GM12878 (cell line): ENCODE measurements around the gene RAB44. TPM values are rescaled to one million over a fixed set of nuclear protein-coding genes. Genes with fewer than 3 reads are reported as not detected.

Experiments used
- ATAC-seq: fragments of 200-7000 bp; cut with Tn5 transposase; 3 replicates; pipeline ENCODE4 v1.9.1; 2020; ENCODE audit warnings: mild to moderate bottlenecking, moderate library complexity
- BruUV-seq: library from RNA; stranded (reverse); fragments of 400-500 nt; replicated peaks from 2 replicates; lab custom pipeline; 2021; lab: Mats Ljungman, UMichigan
- CTCF ChIA-PET: fragments of 300-600 bp; sonication (Branson Sonifier 250); formaldehyde crosslinking; extraction: SDS; loops from one replicate; lab custom pipeline; 2021; ENCODE audit warnings: inconsistent platforms; lab: Yijun Ruan, JAX
- POLR2A ChIA-PET: fragments of 350-600 bp; formaldehyde crosslinking; extraction: SDS; loops from one replicate; lab custom pipeline; 2021; ENCODE audit warnings: inconsistent platforms; lab: Charles Lee
- RAD21 ChIA-PET: fragments of 300-600 bp; sonication (Branson Sonifier 250); formaldehyde crosslinking; loops from one replicate; lab custom pipeline; 2023; ENCODE audit warnings: antibody characterized with exemption; ENCODE audit not compliant: unreplicated experiment; lab: Charles Lee
- SMC1A ChIA-PET: fragments of 300-600 bp; sonication (Branson Sonifier 250); formaldehyde crosslinking; loops from one replicate; lab custom pipeline; 2023; ENCODE audit not compliant: unreplicated experiment, uncharacterized antibody; lab: Charles Lee
- DNase-seq: peaks from one replicate; pipeline ENCODE4 v3.0.0-alpha.2; 2011; ENCODE audit warnings: low read depth, low spot score
- FAIRE-seq: peaks from 3 replicates; lab custom pipeline; 2011; peaks lifted over from hg19 to GRCh38; lab: Jason Lieb, UNC
- H2AFZ ChIP-seq: 2 replicates; pipeline ENCODE4 v1.6.0; 2011; ENCODE audit warnings: low read depth, low read length, control low read depth; ENCODE audit not compliant: control insufficient read depth
- H3K27ac ChIP-seq: 2 replicates; pipeline ENCODE4 v1.5.1; 2011; ENCODE audit warnings: control low read depth; ENCODE audit not compliant: control insufficient read depth, insufficient read depth
- H3K27me3 ChIP-seq, 2 experiments: replicated peaks in 1 of 2; 2 replicates each; pipeline versions ENCODE4 v1.6.0 to v1.6.1; 2011; ENCODE audit warnings: low read length in 1 of 2; ENCODE audit not compliant: control insufficient read depth in 2 of 2, insufficient read depth in 2 of 2
- H3K36me3 ChIP-seq, 2 experiments: 2 replicates each; pipeline ENCODE4 v1.5.1; 2011; ENCODE audit warnings: low read length in 1 of 2; ENCODE audit not compliant: control insufficient read depth in 2 of 2, insufficient read depth in 2 of 2
- H3K4me1 ChIP-seq: 2 replicates; pipeline ENCODE4 v1.6.1; 2011; ENCODE audit warnings: mild to moderate bottlenecking, low read length, moderate library complexity, mixed read lengths; ENCODE audit not compliant: control insufficient read depth, insufficient read depth
- H3K4me2 ChIP-seq: 2 replicates; pipeline ENCODE4 v1.6.0; 2011; ENCODE audit warnings: control low read depth; ENCODE audit not compliant: control insufficient read depth, insufficient read depth
- H3K4me3 ChIP-seq: fragments of 200-600 bp; sonication (generic); 2 replicates; pipeline ENCODE4 v1.5.1; 2016
- H3K79me2 ChIP-seq: 2 replicates; pipeline ENCODE4 v1.6.0; 2011; ENCODE audit warnings: low read length; ENCODE audit not compliant: control insufficient read depth, insufficient read depth
- H3K9ac ChIP-seq: 2 replicates; pipeline ENCODE4 v1.8.0; 2011; ENCODE audit warnings: low read length, control low read depth, mixed read lengths; ENCODE audit not compliant: control insufficient read depth, insufficient read depth
- H3K9me3 ChIP-seq: replicated peaks from 3 replicates; pipeline ENCODE4 v1.5.1; 2011; ENCODE audit warnings: mild to moderate bottlenecking, low read length; ENCODE audit not compliant: control insufficient read depth, insufficient read depth
- H4K20me1 ChIP-seq: 2 replicates; pipeline ENCODE4 v1.6.0; 2011; ENCODE audit not compliant: control insufficient read depth, insufficient read depth
- ATF2 ChIP-seq: IDR thresholded peaks from 2 replicates; pipeline ENCODE4 v1.6.1; 2012; ENCODE audit warnings: low read length, inconsistent platforms
- ATF3 ChIP-seq: IDR thresholded peaks from 2 replicates; pipeline ENCODE4 v1.6.1; 2011; ENCODE audit warnings: low read depth, mild to moderate bottlenecking, low read length, moderate library complexity, borderline replicate concordance; ENCODE audit errors: extremely low read depth
- BACH1 ChIP-seq: fragments of 450-650 bp; IDR thresholded peaks from 2 replicates; pipeline ENCODE4 v1.6.1; 2017; ENCODE audit warnings: mild to moderate bottlenecking, borderline replicate concordance
- ETV6 ChIP-seq, 2 experiments: fragments of 450-650 bp in 1 of 2; IDR thresholded peaks in 1 of 2; conservative IDR thresholded peaks in 1 of 2; 2 replicates each; pipeline ENCODE4 v1.6.1; 2014; ENCODE audit warnings: antibody characterized with exemption in 1 of 2, borderline replicate concordance in 1 of 2, low read depth in 1 of 2, mild to moderate bottlenecking in 1 of 2, moderate library complexity in 1 of 2
- IKZF2 ChIP-seq, 2 experiments: fragments of 450-650 bp; IDR thresholded peaks; 2 replicates each; pipeline ENCODE4 v1.6.1; 2017; ENCODE audit warnings: mild to moderate bottlenecking in 2 of 2, moderate library complexity in 2 of 2
- KDM1A ChIP-seq: fragments of 200-600 bp; sonication (generic); IDR thresholded peaks from 2 replicates; pipeline ENCODE4 v1.6.1; 2016; ENCODE audit warnings: borderline replicate concordance
- NFXL1 ChIP-seq: fragments of 450-650 bp; IDR thresholded peaks from 2 replicates; pipeline ENCODE4 v1.6.1; 2017; ENCODE audit warnings: antibody characterized with exemption, mild to moderate bottlenecking, borderline replicate concordance
- PML ChIP-seq: IDR thresholded peaks from 2 replicates; pipeline ENCODE4 v1.6.1; 2012; ENCODE audit warnings: low read length, inconsistent platforms
- RFX5 ChIP-seq: IDR thresholded peaks from 2 replicates; pipeline ENCODE4 v1.6.1; 2011; ENCODE audit warnings: low read depth, low read length, improper control_type of control experiment
- SIN3A ChIP-seq: IDR thresholded peaks from 2 replicates; pipeline ENCODE4 v1.6.1; 2012; ENCODE audit warnings: low read depth, low read length, improper control_type of control experiment
- SPI1 ChIP-seq: IDR thresholded peaks from 2 replicates; pipeline ENCODE4 v1.6.1; 2011; ENCODE audit warnings: low read depth, mild to moderate bottlenecking, low read length, moderate library complexity, borderline replicate concordance; ENCODE audit not compliant: insufficient read depth
- ZZZ3 ChIP-seq: IDR thresholded peaks from 2 replicates; pipeline ENCODE4 v1.6.1; 2011; ENCODE audit warnings: low read depth; ENCODE audit not compliant: control insufficient read depth, insufficient read length
- WGBS: methylation state at CpG from one replicate; pipeline ENCODE4 v1.1.6; 2016; ENCODE audit warnings: low lambda C conversion rate; ENCODE audit not compliant: insufficient replicate concordance, insufficient coverage; ENCODE audit errors: missing lambda C conversion rate; 5-methylcytosine and 5-hydroxymethylcytosine counted together
- in situ Hi-C: fragments of 300-500 bp; cut with MboI; formaldehyde crosslinking; loops from 9 replicates; pipeline ENCODE4 v1.14.3; 2018; ENCODE audit warnings: mixed read lengths
- intact Hi-C: fragments of 100-400 bp; cut with micrococcal nuclease; formaldehyde crosslinking; loops from one replicate; pipeline ENCODE4 v1.14.2; 2022; ENCODE audit not compliant: unreplicated experiment
- polyA plus RNA-seq, 11 experiments: library from polyadenylated mRNA; depleted of rRNA in 4 of 11; unstranded in 6 of 11; stranded (reverse) in 5 of 11; fragments of >200 nt; fragmentation: Nextera tagmentation in 4 of 11; fragmentation: Illumina TruSeq in 1 of 11; extraction: Ambion mirVana in 4 of 11; extraction: Trizol in 1 of 11; gene quantifications; 1 replicate in 1 of 11; 2 replicates in 10 of 11; pipeline versions ENCODE4 v1.2.1 to v1.2.3, GENCODE V29; 2011 to 2016; ENCODE audit warnings: inconsistent platforms in 2 of 11, missing spikeins in 2 of 11, low read depth in 1 of 11
- total RNA-seq, 4 experiments: library from RNA; depleted of rRNA in 3 of 4; stranded (reverse); fragments of >200 nt in 3 of 4; fragmentation: Illumina TruSeq in 1 of 4; extraction: Trizol in 1 of 4; gene quantifications; 2 replicates each; pipeline versions ENCODE4 v1.2.1 to v1.2.3, GENCODE V29; 2013 to 2021
- TF ChIP-seq, protein P1 (sequence below), 3 experiments: IDR thresholded peaks in 2 of 3; conservative IDR thresholded peaks in 1 of 3; 2 replicates each; pipeline ENCODE4 v1.5.1; 2011; ENCODE audit warnings: low read depth in 3 of 3, low read length in 3 of 3, mild to moderate bottlenecking in 3 of 3, control low read depth in 2 of 3, moderate library complexity in 2 of 3, inconsistent platforms in 1 of 3, mixed read lengths in 1 of 3; ENCODE audit not compliant: control insufficient read depth in 2 of 3, insufficient read depth in 1 of 3; ENCODE audit errors: extremely low read depth in 1 of 3
- TF ChIP-seq, protein P2 (sequence below): IDR thresholded peaks from 2 replicates; pipeline ENCODE4 v1.6.1; 2011; ENCODE audit warnings: borderline replicate concordance, low read depth, mild to moderate bottlenecking, moderate library complexity, low read length; ENCODE audit not compliant: insufficient read depth, poor library complexity, severe bottlenecking

The RAB44 gene
- total and polyA plus RNA-seq, 10 of the 15 experiments (the other 5 are each of a cell fraction or from before 2014, with no cell fraction given) = 0.01 to 0.08 (median 0.05) TPM; not detected in 2

DNA sequence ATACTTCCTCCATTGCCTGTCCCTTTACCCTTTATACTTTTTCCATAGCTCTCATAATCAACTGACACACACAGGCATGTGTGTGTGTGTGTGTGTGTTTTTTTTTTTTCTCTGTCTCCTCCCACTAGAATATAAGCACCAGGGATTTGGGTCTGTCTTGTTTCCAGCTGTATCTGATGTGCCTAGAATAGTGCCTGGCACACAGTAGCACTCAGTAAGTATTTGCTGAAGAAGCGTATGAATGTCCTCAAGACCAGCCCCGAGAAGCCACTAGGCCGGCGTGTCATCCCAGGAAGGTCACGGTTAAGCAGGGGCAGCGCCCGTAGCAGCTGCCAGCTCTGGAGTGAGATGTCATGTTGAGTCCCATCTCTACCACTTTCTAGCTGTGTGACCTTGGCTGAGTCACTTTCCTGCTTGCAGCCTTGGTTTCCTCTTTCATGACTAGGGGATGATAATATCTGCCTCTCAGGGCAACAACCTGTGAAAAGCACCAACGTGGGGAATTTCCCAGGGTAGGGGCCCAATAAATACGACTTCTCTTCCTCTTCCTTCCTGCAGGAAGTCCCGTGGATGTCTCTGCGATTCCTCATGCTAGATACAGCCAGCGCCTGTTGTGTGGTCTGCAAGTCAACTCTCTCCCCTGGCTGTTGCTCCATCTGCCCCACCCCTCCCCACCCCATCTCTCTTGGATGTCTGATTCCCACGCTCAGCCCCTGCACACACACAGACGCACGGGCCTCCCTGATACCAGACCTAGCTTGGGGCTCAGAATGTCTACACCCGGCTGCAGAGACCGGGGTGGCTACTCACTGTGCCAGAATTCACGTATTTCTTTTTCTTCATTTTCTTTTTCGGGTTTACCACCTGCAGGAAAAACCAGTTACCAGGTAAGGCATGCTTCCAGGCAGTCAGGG lies 58.1 kb downstream of the RAB44 start:
- in situ Hi-C loops = no loop called here
- H3K4me2 ChIP-seq = peak overlapping the region; percentile 99
- TF ChIP-seq, protein P1, sequence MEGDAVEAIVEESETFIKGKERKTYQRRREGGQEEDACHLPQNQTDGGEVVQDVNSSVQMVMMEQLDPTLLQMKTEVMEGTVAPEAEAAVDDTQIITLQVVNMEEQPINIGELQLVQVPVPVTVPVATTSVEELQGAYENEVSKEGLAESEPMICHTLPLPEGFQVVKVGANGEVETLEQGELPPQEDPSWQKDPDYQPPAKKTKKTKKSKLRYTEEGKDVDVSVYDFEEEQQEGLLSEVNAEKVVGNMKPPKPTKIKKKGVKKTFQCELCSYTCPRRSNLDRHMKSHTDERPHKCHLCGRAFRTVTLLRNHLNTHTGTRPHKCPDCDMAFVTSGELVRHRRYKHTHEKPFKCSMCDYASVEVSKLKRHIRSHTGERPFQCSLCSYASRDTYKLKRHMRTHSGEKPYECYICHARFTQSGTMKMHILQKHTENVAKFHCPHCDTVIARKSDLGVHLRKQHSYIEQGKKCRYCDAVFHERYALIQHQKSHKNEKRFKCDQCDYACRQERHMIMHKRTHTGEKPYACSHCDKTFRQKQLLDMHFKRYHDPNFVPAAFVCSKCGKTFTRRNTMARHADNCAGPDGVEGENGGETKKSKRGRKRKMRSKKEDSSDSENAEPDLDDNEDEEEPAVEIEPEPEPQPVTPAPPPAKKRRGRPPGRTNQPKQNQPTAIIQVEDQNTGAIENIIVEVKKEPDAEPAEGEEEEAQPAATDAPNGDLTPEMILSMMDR (IDR thresholded peaks at IDR 0.05 in 2 of 3, conservative IDR thresholded peaks at IDR 0.05 in 1 of 3; ENCODE audit: control insufficient read depth in 2 of 3, extremely low read depth in 1 of 3, insufficient read depth in 1 of 3, low read depth in 3 of 3, low read length in 3 of 3) = no peak
- TF ChIP-seq ATF3 = no peak
- no peak for TF ChIP-seq KDM1A
- no peak for TF ChIP-seq ZZZ3
- peak; percentile 77 to 83; a peak in 3 of 4 replicates for TF ChIP-seq IKZF2 (IDR thresholded peaks at IDR 0.05)
- TF ChIP-seq RFX5 = no peak
- 0 out of 2 replicates have a peak, but pooled peaks have one; percentile 32 for TF ChIP-seq BACH1
- TF ChIP-seq NFXL1 = no peak
- TF ChIP-seq ETV6 (conservative IDR thresholded peaks at IDR 0.05 in 1 of 2, IDR thresholded peaks at IDR 0.05 in 1 of 2; ENCODE audit: borderline replicate concordance in 1 of 2, low read depth in 1 of 2) = peak in 1 of 2 experiments; percentile 95; a peak in 2 of 4 replicates
- TF ChIP-seq PML = no peak
- peak; percentile 48; the same call in 1 of the 2 replicates for TF ChIP-seq SPI1
- TF ChIP-seq ATF2 = no peak
- TF ChIP-seq, protein P2, sequence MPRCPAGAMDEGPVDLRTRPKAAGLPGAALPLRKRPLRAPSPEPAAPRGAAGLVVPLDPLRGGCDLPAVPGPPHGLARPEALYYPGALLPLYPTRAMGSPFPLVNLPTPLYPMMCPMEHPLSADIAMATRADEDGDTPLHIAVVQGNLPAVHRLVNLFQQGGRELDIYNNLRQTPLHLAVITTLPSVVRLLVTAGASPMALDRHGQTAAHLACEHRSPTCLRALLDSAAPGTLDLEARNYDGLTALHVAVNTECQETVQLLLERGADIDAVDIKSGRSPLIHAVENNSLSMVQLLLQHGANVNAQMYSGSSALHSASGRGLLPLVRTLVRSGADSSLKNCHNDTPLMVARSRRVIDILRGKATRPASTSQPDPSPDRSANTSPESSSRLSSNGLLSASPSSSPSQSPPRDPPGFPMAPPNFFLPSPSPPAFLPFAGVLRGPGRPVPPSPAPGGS = no peak
- TF ChIP-seq SIN3A = no peak

More for the DNA sequence above, 58.1 kb downstream of the RAB44 start:
- POLR2A ChIA-PET = interaction anchor here (0.7 to 6.1 kb wide), 13 partner anchors 8 to 145 kb away, joined by 3 to 57 read pairs (median 5); partner anchors contain the start of gene CDKN1A
- BruUV-seq = no TSS peak
- intact Hi-C loops = loop anchor here (1.0 kb wide), 1 partner anchor 75 kb away; no protein-coding TSS in a partner anchor
- Histone ChIP-seq H2AFZ (peak overlapping the region; percentile 33; the same call in 1 of the 2 replicates), H3K9me3 (no peaks in the 10 kb centered on the region), H4K20me1 (no peaks in the 10 kb centered on the region; the same call in 1 of the 2 replicates), H3K36me3 (peaks cover 0 to 2% of the 10 kb centered on the region in 2 experiments; a peak in 2 of 4 replicates), H3K27ac (peak overlapping the region; percentile 80), H3K27me3 (no peaks in the 10 kb centered on the region), H3K4me3 (peak overlapping the region; percentile 66), H3K4me1 (peaks cover 64% of the 10 kb centered on the region), H3K79me2 (peaks cover 17% of the 10 kb centered on the region), H3K9ac (peak overlapping the region; percentile 73)
- WGBS = 1% methylated on average over 19 of the region's 19 CpGs
- peak; percentile 71 for FAIRE-seq
- RAD21 ChIA-PET = interaction anchor here (0.6 to 8.6 kb wide), 22 partner anchors 10 to 415 kb away, joined by 3 to 124 read pairs (median 6); partner anchors contain the start of gene CDKN1A
- ATAC-seq = peak; percentile 63
- DNase-seq = peak; percentile 91
- SMC1A ChIA-PET = interaction anchor here (0.8 to 9.7 kb wide), 23 partner anchors 21 to 158 kb away, joined by 3 to 120 read pairs (median 5); partner anchors contain the start of gene CDKN1A
- CTCF ChIA-PET = interaction anchor here (0.6 to 9.5 kb wide), 26 partner anchors 9 to 332 kb away, joined by 3 to 121 read pairs (median 6); no protein-coding TSS in a partner anchor
